Prostate gland (tissue), 2 donors: ENCODE results near the gene ACTL8.

Source experiments
- POLR2A ChIP-seq: fragments of 450-650 bp; IDR thresholded peaks from one replicate; pipeline ENCODE4 v1.6.1; 2016; ENCODE audit warnings: antibody characterized with exemption, mild to moderate bottlenecking
- TF ChIP-seq, protein P1 (sequence below), 4 experiments: fragments of 200-600 bp in 2 of 4; fragments of 450-650 bp in 2 of 4; sonication (generic) in 2 of 4; IDR thresholded peaks; 1 replicate in 3 of 4; 2 replicates in 1 of 4; pipeline ENCODE4 v1.5.1; 2016 to 2019; ENCODE audit warnings: antibody characterized with exemption in 4 of 4, mild to moderate bottlenecking in 2 of 4, moderate library complexity in 2 of 4

GRCh38 chr1:17724150-17724549 lies 31.0 kb upstream of the ACTL8 start:
- no peak for TF ChIP-seq POLR2A
- TF ChIP-seq, protein P1, sequence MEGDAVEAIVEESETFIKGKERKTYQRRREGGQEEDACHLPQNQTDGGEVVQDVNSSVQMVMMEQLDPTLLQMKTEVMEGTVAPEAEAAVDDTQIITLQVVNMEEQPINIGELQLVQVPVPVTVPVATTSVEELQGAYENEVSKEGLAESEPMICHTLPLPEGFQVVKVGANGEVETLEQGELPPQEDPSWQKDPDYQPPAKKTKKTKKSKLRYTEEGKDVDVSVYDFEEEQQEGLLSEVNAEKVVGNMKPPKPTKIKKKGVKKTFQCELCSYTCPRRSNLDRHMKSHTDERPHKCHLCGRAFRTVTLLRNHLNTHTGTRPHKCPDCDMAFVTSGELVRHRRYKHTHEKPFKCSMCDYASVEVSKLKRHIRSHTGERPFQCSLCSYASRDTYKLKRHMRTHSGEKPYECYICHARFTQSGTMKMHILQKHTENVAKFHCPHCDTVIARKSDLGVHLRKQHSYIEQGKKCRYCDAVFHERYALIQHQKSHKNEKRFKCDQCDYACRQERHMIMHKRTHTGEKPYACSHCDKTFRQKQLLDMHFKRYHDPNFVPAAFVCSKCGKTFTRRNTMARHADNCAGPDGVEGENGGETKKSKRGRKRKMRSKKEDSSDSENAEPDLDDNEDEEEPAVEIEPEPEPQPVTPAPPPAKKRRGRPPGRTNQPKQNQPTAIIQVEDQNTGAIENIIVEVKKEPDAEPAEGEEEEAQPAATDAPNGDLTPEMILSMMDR (IDR thresholded peaks at IDR 0.05) = no peak
